HPDE6-E6E7 (cell line): ENCODE data around the gene ZNF469.
A peak's percentile ranks its signal among the peaks of the same experiment; 100 is the strongest.

Source experiments
- DNase-seq: peaks from one replicate; pipeline ENCODE4 v3.0.0; 2011; ENCODE audit warnings: missing footprints; ENCODE audit errors: extremely low spot score

Gene ZNF469

DNA sequence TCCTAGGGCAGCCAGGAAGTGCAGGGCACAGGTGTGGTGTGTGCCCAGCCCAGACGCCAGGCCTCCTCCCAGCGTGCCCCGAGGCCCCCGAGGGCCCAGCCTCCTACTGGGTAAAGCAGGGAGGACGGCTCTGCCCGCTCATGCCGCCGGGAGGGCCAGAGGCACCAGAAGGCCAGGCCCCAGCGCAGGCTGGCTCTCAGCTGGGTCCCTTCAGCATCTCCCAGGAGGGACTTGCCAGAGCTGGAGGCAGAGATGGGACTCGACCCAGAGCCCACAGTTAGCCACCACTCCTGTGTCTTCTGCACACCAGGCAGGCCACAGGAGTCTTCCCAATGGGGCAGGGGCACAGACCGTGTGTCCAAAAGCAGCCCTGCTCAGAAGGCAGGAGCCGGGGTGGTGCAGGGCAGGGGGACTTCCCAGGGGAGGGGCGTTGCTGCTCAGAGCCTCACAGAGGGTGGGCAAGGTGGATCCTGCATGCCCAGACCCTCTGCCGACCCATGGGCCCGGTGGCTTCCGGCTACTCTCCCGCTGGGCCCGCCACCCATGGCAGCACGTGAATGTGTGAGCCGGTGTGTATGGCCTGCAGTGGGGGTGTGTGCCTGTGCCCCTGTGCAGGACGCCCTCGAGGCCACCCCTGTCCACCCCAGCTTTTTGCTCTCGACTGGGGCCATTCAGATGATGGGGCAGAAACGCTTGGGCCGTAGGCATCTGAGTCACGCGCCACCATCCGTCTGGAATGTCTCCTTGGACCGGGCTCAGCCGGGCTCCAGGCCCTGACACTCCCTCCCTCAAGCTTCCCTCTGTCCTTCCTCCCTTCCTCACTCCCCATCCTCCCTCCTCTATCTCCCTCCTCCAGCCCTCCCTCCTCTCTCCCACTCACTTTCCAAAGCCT, 5.7 kb upstream of the ZNF469 start:
- no peak for DNase-seq

- no peak for DNase-seq
These were observed 4.8 kb upstream of the ZNF469 start for GRCh38 chr16:88377961-88378360.

- DNase-seq, result no peak
These were observed 4.4 kb upstream of the ZNF469 start for GRCh38 chr16:88378401-88378800.

DNA sequence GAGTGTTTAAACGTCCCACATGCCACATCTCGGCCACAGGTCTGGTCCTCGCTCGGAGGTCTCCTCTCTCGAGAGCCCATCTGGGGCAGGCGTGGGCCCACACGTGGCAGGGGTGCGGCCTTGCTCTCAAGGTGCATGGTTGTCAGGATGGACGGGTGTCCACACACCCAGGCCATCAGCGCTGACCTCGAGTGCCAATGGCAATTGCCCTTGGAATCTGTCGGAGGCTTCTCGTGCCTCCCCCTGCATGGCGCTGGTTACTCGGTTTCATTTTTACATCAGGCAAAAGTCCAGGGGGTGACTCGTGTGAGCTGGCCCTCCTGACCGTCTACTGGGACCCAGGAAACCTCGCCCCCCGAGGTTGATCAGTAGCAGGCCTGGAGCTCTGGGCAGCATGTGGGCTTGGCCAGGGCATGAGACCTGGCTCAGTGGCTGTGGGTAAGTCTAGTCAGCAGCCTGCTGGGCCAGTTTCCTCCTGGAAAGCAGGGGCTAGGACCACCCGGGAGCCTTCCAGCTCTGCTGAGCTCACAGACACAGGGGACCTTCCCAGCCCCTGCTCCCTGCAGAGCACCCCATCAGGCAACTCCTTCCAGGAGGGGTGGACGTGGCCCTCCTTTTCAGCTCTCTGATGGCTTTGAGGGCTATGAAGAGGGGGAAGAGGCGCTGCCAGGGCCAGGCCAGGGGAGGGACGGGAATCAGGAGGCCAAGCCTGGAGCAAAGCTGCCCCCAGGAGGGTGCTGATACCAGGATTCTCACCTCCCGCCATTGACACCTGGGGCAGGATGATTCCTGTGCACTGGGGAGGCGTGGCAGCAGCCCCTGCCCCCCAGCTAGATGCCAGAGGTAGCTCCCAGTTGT, 3.7 kb upstream of the ZNF469 start:
- no peak for DNase-seq

DNA sequence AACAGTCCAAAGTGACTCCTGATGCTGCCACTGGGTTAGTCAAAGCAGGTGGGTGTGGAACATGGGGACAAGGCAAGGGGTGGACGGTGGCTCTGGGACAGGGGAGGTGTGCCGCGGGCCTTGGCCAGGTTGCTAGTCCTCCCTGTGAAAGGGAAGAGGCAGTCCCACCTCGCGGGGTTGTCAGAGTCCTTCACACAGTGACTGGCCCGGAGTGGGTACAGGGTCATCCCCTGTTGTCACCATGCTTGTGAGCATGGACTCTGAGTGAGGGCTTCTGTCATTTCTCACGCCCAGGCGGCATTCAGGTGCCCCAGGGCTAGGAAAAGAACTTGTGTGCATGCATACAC, 3.1 kb upstream of the ZNF469 start:
- no peak for DNase-seq

DNA sequence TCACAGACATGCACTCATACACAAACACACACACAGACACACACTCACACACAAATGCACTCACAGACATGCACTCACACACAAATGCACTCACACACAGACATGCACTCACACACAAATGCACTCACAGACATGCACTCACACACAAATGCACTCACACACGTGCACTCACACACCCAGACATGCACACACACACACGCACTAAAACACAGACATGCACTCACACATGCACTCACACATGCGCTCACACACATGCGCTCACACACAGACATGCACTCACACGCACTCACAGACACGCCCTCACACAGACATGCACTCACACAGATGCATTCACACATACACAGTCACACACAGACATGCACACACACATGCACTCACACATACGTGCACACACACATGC, 2.7 kb upstream of the ZNF469 start:
- DNase-seq, result no peak

DNA sequence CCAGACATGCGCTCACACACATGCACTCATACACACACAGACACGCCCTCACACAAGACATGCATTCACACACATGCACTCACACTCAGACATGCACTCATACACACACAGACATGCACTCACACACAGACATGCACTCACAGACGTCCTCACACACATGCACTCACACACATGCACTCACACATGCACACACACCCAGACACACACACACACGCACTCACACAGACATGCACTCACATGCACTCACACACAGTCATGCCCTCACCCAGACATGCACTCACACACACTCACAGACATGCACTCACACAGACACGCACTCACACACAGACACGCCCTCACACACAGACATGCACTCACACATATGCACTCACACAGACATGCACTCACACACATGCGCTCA, 2.1 kb upstream of the ZNF469 start:
- DNase-seq, result no peak

- DNase-seq, result no peak
These were observed 823 bp upstream of the ZNF469 start for GRCh38 chr16:88381820-88382451.

DNA sequence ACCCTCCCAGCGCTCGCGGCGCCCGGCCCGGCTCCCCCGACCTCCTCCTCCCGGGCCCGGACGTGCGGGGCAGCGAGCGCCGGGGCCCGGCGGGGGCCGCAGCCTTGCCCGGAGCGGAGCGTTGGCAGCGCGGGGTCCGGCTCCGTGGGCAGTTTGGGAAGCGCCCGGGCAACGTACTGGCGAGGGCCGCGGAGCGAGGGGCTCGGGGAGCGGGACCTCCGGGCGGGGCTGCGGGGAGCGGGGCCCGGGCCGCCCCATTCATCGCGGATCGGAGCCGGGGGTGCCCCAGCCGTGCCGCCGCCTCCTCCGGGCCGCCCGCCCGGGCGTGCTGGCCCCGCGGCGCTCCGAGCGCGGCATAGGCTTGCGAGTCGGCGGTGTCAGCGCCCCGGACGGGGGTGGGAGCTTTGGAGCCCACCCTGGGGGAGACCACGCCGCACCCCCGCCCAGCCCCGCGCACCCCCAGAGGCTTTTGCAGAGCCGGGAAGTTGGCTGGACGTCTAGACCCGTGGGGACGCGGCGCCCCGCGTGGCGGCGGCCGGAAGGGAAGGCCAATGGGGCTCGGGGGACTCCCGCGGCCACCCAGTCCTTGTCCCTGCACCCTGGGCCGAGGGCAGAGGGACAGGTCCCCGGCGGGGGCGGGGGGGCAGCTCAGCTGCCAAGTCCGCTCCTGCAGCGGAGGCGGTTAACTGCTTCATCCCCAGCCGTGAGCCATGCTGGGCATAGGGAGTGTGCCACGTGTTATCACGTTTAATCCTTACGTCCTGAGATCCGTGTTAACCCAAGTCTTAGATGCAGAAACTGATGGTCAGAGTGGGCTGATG, 852 bp downstream of the ZNF469 start:
- DNase-seq, result no peak

DNA sequence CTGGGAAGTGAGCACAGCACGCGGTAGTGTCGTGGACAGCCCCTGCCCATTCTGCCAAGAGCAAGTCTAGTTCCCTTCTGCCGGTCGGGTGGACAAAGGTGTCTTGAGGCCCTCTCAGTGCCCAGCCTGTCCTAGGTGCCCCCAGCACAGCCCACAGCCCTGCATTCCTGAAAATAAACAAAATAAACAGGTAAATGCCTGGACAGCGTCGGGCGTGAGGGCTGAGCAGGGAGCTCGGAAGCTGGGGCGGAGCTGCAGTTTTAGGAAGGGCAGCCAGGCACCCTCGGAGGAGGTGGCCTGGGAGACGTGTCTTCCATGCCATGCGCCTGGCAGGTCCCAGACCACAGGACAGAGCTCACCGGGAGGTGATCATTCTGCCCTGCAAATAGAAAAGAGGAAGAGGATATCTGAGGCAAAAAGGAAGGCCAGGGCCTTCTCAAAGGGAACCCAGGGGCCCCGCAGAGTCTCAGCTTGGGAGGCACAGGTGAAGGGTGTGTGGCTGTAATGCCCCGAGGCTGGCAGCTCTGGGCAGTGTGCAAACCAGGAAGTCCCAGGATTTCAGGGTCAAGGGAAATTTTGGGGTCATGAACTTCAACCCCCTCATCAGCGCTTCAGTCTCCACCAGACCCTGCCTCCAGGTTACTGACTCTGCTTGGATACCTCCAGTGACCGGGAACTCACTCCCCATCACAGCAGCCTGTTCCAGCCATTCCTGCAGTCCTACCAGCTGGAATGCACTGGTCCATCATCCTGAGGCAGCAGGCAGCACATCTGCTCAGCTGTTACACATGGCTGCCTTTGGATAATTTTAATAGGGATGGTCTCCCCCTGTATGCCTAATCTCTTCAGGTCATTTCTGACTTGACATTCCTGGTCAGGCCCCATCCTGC, 1.7 kb downstream of the ZNF469 start:
- DNase-seq, result no peak

DNA sequence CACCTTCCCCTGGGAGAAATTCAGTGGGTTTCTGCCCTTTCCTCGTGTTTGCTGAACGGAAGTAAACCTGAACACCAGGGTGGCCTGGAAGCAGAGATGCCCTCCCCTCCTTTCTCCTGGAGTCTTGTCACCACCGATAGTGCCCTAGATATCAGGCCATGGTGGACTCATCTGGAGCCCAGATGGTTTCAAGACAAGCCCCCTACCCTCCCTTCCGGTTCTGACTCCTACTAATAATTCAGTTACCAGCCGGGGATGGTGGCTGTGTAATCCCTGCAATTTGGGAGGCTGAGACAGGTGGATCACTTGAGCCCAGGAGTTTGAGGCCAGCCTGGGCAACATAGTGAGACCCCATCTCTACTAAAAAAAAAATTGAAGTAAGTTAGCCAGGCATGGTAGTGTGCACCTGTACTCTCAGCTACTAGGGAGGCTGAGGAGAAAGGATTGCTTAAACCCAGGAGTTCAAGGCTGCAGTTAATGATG, 2.4 kb downstream of the ZNF469 start:
- DNase-seq, result no peak

DNA sequence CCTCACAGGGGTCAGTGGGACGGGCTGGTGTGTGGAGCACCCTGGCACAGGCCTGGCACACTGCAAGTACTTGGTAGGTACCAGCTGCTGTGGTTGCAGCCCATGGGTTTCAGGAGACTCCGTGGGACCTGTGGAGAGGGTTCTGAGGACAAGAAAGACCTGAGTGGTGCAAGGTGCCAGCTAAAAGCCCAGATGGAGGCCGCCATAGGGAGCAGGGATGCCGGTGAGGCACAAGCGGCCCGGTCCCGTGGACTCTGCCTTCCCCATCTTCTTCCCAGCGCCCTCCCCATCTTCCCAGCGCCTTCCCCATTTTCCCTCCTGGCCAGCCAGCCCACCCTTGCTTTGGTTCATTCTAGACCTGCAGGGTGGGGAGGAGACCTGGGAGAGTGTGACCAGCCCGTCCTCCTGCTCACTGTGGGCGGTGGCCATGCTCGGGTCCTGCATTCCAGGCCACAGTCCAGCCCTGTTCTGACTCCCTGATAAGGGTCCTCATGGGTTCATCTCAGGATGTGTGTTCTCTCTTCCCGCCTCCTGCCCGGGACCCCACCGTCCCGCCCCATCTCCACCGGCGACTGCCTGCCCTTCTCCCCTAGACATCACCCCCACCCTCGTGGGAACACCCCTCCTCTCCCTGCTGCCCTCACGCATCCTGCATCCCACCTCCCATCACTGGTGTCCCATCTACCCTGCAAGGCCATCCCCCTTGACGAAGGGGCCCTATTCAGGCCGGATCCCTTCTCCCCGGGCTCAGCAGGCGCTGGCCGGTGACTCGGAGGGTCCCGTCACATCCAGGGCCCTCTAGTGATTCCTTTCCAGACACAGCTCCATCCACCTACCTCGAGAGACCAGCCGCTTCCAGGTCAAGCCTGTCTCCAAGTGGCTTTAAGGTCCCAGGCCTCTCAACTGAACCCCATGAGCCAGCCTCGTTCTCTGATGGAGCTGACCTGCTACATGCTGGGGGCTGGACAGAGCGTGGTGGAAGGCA, 3.4 kb downstream of the ZNF469 start:
- DNase-seq, result no peak

DNA sequence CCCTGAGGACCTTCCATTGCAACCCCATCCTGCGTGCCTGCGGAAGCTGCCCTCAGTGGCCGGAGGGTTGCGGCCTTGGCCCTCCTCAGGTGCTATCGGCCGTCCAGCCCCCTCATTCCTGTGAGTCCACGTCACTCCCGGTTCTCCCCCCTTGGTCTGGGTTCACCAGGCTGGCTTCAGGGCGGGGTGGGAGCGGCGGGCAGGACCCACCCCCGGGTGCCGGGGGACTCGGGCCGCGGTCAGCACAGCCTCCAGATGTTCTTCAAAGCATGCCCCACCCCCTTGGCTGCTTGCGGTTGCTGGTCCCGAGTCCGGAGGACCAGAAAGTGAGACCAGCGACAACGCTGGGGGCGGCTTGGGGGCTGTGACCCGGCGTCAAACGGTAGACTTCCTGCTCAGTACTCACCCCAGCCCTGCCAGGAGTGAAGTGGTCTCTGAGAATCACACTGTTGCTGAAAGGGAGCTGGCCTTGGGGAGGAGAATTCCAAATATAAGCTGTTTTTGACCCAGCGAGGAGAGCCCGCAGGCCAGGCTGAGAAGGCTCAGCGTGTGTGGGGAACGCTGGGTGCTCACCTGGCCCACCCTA, 4.5 kb downstream of the ZNF469 start:
- no peak for DNase-seq

GRCh38 chr16:88387941-88388627, 5.3 kb downstream of the ZNF469 start:
- peak; percentile 40 for DNase-seq

GRCh38 chr16:88389191-88389590, 6.4 kb downstream of the ZNF469 start:
- DNase-seq, result no peak

GRCh38 chr16:88389621-88390160, 6.9 kb downstream of the ZNF469 start:
- no peak for DNase-seq

DNA sequence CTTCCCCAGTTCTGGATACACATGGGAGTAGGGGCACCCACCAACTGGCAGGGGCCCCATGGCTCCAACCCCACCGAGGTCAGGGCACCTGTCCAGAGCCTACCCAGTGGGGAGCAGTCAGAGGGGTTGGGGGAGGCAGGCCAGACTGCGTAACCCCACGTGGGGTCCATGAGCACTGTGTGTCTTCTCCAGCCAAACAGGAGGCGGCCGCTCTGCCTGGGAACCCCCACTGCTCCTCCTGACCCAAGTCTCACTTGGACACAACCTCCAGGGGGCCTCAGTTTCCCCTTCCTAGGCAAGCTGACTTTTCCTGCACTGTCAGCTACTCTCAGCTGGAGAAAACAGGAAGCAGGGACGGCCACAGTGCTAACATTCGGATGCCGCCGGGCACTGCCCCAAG, 7.5 kb downstream of the ZNF469 start:
- no peak for DNase-seq

DNA sequence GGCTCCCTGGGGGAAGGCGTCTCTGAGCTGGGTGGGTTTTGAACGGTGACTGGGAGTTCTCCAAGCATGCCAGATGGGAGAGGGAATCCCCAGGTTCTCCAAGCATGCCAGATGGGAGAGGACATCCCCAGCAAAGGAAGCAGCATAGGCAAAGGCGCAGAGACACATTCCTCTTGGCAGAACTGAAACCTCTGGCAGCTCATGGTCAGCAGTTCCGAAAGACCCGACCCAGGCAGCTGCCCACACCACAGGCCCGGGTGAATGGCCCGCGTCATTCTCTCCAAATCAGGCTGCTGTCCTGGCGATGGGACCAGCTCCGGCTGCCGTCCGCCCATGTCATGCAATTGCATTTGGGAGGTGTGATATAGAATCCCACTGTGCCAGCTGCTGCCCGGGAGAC, 8.0 kb downstream of the ZNF469 start:
- DNase-seq, result no peak
